Stimulated activated CD8-positive, alpha-beta memory T cell treated with anti-CD3 and anti-CD28 coated beads, Interleukin-4, amount 100 ng/mL, for 1 hour (primary cell): ENCODE measurements around the gene EIF6.
A peak's percentile ranks its signal among the peaks of the same experiment; 100 is the strongest.
"Not testable (repeated sequence)": the region's sequence is repeated elsewhere in the genome, so short reads cannot be mapped to it uniquely, and the experiment has no call there.

Experiments
- DNase-seq, 2 donors: peaks; one replicate each; pipeline ENCODE4 v3.0.0-alpha.2; 2020; ENCODE audit warnings: low read depth in 2 of 2, low spot score in 1 of 2

Gene EIF6

DNA sequence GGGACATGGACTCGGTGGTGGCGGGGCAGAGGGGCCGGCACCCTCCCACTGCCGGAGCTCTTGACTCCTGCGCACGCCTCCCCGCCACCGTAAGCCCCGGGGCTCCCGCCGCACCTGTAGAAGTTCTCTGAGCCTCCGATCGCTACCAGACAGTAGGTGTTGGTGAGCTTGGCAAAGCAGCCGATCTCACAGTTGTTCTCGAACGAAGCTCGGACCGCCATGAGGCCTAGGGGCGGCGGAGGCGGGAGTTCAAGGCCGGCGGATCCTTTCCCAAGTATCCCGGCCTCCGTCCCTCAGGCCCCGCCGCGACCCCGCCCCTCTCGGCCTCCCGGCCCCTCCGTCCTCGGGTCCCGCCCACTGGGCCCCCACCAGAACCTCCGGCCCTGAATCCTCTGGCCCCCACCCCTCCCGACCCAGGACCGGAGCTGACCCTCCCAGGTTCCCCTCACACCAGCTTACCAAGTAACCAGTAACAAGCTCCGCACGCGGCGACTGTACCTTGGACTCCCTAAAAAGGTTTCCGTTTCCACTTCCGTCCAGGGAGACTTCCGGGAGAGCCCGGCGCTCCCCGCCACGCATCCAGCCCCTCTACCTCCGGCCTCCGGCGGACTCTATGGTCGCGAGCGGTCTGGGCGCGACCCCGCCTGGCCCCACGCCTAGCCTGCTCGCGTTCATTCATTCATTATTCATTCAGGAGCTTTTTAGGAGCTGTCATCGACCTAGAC, at the start of gene EIF6:
Gene EIF6, minus strand, starts transcription at position 506 of the 725 bp plus-strand sequence. Its CDS starts 285 bp downstream, at position 221.
- peak; percentile 31 to 51 for DNase-seq

DNA sequence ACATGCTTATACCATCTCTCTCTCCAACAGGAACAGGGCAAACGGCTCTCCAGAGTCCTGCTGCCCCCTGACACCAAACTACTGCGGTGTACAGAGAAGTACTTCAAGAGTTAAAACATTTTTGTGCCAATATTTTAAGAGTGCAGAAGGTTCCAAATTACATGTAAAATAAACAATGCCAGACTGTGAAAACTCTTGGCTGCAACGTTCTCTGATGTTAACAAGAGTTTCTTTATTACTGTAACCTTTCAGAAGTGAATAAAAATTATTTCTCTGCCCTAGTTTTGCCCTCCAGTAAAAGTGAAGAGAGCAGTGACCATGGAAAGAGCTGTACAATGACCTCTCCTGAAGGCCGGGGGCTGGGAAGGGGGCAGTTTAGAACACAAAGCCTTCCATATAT, 49.0 kb upstream of the EIF6 start:
- no peak for DNase-seq

DNA sequence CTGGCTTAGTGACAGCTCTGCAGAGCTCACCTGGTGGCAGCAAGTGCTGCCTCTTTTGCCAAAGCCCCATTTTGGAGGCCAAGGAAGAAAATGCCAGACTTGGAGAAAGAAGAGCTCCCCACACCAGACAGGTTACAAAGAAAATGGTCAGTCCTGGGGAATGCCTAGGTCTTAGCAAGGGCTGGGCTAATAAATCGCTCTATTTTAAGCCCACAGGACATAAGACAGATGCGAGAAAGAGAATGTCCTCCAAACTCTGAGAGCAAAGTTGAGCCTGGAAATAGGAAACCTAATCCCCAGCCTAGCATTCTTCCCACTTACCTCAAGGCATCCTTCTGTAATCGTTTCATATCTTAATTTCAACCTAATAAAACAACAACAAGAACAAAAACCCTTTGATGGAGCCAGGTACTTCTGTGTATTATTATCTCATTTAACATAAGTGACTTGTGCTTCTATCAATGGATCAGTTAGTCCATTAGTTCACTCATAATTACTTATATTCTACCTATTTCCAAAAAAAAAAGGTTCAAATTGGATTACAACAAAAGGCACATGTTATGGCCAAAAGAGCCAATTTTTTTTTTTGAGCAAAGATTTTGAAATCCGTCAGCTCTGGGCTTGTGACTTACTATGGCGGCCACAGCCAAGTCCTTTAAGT, 48.1 kb upstream of the EIF6 start:
- DNase-seq, result no peak

DNA sequence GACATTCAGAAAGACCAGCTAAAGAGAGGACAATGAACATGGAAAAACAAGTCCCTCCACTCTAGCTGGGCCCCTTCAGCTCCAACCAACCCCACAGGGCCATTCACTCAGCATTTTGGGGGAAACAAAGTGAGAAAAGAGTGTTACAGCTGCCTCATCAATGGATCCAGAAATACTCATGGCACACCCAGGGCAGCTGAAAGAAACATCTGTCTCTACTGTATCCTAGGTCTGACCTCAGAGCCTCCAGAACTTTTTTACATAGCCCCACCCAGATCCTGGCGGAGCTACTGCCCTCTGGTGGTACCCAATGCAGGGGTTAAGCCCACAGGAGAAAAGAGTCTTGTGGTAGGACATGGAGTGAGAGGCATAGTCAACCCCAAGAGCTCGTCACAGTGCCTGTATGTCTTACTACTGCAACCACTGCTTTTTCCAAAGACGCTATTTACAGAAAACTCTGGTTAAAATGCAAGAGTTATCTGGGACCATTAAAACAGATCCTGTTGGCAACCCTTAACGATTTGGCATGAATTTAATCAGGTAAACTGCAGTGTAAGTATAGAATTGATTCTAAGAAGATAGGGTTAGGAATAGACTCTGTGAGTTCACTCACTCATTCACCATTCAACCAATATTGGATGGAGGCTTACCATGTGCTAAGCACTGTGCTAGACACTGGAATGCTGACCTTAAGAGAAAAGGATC, 45.0 kb upstream of the EIF6 start:
- no peak for DNase-seq

DNA sequence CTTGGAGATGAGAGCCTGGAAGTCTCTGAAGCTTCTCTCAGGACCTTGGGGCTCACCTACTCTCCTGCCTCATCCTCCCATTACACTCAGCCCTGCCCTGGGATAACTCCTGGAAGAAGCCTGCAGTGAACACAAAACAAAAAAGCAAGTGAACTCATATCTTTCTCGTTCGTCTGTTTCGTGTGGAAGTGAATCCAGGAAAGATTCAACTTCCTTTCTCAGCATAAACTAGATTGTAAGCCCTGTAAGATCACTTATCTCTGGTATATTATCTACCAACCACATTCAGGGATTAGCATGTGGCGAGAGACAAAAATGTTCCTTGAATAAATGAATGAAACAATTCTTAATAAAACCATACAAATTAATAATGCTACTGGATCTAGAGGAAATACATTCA, 44.1 kb upstream of the EIF6 start:
- DNase-seq, result no peak

DNA sequence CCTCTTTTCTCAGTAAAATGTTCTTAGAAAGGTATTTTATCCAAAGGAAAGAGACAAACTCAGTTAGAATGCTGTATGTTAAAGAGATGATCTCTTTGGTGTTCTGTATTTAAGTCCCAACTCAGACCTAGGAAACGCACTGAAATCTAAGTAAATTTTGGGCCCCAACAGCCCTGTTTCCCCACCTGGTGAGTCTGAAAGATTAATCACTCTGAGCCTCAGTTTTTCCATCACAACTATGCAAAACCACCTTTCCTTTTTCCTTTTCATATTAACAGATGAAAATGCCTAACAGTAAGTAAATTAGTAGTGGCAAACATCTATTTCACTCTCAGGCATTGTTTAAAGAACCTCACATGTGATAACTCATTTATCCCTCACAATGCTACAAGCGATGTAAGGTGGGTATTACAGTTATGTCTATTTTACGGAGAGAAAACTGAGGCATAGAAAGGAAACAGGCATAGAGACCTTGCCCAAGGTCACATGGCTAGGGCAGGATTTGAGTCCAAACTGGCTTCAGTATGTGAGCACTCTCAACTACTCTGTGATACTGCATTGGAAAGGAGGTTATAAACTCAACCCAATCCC, 43.6 kb upstream of the EIF6 start:
- DNase-seq, result no peak

DNA sequence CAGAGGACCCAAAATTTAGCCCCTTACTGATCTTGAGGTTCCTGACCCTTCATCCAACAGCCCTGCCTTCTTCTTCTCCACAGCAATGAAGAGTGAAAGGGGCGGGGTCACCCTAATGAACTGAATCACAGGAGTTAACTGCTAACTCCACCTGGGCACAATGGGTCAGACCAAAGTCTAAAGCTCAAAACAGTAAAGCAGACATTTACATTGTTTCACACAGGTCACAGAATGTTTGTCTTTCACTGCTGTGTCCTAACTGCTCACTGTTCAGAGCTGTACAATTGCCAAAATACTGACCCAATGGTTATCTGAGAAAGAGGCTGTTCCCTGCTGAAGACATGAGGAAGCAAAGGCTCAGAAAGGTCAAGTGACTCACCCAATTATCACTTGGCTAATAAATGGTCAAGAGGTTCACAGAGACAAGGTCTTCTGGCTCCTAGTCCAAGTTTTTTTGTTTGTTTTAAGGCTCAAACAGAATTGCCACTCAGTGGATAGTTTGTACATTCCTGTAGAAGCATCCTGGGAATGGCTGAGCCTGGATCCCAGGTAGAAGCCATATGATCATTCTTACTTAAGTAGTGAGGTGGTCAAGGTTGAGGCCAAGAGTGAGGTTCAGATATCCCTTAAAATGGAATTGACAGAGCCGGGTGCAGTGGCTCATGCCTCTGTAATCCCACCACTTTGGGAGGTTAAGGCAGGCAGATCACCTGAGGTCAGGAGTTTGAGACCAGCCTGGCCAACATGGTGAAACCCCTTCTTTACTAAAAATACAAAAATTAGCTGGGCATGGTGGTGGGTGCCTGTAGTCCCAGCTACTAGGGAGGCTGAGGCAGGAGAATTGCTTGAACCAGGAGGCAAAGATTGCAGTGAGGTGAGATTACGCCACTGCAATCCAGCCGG, 42.8 kb upstream of the EIF6 start:
- no peak for DNase-seq

DNA sequence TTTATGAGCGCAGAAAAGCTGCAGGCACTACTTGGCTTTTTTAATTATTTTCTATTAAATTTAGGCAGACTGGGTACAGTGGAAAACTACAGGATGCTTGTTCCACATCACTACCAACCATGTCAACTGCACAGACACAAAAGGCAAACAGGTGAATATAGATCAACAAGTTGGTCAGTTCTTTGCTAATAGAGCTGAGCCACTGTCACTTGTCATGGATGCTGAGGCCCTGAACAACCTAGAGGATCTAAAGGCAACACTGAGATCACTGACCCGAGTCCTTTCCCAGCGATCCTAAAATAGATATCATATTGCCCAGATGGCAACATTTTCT, 42.1 kb upstream of the EIF6 start:
- no peak for DNase-seq

DNA sequence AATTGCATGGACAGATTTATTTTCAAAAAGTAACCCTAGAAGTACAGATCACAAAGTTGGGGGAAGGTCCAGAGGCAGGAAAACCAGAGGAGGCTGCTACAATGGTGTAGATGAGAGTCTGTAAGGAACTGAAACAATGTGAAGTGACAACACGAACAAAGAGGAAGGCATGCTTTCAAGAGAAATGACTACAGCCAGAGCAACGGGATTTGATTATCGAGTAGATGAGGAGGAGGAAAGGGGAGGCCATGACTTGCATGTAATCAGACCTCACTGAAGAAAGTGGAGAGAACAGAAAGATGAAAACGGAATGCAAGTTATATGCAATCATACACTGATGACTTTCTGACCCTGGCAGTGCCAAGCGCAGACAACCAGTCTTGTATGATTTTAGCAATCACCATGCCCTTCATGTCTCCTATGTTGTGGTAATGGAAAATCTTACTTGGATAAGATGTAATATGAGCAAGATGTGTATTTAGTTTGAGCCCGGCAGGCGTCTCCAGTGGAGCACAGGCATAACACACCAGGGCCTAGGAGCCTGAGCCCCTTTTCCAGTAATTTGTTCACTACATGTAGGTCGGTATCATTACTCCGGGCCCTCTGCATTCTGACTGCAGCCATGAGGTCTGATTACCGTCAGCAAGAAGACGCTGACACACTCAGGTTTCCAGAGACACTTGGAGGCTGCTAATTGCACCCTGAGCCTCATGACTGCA, 41.6 kb upstream of the EIF6 start:
- no peak for DNase-seq

DNA sequence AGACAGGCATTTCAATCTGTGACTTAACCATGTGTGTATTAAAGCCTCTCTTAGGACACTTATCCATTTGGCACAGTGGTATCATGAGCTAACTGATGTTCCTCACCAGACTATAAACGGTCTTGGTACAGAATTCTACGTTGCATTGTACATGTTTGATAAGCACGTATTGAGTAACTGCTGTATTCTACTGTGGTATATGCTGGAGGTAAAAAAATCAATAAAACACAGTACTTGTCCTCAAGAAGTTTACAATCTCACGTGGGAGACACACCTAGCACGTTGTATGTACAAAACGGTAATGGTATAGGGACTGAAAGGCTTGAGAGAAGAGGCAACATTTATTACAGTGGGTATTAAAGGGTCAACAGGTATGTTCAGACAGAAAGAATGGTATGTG, 40.8 kb upstream of the EIF6 start:
- no peak for DNase-seq

DNA sequence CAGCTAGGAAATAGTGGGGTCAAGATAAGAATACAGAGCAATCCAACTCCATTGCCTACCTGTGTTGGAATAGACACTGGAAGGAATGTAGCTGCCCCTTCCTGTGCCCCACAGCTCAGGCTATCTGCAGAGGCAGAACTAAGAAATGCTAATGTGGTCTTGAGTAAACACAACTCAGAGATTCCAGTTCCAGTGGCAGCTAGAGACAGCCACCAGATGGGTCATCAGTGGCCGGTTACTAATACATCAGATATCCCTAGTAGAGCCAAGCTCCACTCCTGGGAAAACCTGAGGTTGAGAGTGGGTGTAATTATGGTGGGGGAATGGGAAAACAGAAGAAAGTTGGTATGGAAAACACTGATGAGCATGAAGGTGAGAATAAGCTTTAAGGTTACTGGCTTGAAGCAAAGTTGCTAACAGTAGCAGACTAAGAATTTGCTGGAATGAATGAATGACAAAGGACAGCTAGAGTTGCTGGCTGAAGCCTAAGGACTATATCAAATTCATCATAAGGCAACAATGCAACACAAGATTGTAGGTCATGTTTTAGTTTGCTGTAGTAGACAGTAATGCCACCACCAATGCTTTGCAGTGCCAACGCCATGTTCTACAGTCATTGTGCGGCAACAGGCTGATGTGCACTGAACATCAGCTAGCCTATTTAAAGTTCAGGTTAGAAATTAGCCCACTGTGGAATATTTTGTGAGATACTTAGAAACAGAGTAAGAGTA, 36.0 kb upstream of the EIF6 start:
- DNase-seq, result no peak

DNA sequence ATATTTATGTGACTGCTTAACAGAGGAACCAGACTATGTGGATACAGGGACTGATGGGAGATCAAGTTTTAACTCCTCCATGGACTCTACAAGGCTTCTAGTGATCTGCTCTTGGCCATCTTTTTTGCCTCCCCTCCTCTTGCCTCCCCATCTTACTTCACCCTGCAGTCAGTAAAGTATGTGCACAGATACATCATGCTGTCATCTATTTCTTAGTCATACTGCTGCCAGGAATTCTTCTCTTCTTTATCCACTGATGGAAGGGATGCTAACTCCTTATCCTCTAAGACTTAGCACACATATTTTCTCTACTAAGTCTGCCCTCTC, 35.3 kb upstream of the EIF6 start:
- no peak for DNase-seq

DNA sequence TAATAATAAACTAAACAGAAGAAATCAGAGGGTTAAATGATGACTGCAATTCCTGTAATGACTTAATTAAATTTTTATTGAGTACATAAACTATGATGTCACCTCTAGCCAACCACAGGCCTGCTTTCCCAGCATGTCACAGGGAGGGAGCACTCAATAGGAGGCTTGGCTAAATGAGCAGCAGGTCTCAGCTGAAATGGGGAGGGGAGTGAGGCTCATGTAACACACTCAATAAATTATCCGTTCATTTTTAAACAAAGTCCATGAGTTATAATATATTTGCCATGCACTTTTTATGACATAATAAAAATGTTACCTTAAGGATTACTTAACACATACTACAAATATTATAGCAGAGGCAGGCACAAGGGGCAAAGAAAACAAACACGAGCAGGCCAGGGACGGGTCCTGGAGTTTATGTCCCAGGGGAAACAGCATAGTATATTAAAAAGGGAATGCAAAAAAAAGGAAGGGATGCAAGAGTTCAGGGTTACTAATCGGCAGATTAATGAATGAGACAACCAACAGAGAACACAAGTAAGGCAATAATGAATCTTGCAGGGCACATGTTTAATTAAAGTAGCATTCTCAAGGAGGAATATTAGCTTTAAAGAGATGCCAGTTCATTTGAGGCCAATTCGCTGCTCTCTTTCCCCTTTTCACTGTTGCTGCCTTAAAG, 34.8 kb upstream of the EIF6 start:
- DNase-seq, result no peak

DNA sequence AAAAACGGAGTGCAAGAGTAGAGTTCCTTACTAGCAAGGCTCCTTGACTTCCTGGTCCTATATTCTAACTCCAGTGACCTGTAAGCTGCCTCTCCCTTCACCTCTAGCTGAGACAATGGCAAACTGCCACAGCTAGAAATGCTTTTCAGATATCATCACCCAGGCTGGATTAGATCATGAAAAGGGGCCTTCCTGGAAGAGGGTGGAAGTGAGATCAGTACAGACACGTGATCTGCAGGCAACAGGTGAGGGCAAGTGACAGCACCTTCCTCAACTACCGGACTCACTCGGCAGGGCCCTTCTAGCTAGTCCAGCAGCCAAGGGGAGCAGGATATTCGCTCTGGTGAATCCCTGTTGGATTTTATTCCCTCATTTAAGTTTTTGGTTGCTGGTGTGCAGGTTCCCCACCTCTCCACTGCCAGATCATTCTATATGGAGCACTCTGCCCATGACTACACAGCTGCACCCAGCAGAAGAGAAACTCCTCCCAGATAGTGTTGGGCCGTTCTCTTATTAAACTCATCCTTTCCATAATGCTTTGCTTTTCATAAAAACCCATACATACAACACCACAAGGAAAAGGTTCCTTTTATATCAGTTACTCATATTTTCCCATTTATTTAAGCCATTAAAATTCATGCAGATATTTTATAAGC, 34.1 kb upstream of the EIF6 start:
- no peak for DNase-seq

DNA sequence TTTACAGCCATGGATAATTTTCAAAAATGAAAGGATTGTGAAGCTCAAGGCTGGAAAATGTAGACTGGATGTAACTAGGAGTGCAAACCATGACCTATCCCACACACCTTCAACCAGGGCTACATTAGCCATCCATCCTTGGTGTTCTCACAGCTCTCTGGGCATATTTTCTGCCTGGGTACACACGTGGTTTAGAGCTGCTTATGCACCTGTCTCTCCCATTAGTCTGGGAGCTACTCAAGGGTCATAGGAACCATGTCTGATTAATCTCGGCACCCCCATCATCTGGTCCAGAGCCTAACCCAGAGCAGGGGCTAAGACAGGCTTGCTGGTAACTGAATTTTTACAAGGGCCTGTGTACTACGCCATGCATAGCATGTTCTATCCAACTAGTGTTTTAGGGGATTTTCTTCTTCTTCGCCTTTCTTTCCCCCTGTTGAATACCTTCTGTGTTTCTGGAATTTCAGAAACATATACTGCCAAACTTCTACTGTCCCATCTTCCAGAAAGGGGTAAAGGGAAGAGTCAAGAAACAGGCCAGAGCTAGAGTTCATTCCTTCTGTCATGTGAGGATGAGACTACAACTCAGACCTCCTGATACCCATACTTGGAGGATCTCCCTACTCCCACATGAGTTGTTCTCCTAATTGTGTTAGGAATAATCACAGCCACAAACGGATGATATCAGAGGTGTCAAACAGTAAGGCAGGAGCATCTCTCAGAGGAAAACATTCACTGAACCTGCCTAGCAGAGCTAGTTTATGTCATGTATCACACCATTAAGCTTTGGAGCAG, 33.0 kb upstream of the EIF6 start:
- DNase-seq, result no peak

DNA sequence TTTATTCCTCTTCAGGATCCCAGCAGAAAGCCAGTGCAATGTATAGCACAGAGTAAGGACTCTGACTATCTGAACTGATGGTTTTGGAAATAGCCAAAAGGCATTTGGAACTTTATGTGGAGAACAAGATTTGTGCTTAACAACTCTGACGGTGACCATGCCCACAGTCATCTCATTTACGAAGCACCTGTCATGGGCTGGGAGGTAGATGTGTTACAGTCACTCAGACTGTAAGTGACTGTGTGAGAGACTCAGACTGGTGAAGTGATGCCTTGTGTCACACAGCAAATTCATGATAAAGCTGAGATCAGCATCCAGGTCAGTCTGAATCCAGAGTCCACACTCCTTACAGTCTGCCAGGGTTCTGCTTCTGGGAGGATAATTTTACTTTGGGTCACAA, 31.5 kb upstream of the EIF6 start:
- DNase-seq, result no peak

DNA sequence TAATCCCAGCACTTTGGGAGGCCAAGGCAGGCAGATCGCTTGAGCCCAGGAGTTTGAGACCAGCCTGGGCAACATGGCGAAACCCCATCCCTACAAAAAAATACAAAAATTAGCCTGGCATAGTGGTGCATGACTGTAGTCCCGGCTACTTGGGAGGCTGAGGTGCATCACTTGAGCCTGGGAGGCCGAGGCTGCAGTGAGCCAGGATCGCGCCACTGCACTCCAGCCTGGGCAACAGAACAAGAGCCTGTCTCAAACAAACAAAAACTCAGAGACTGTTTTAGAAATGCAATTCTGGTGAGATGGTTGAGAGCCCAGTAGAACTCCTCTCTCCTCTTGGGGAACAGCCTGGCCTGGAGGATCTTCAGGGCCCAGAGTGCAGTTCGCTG, 31.1 kb upstream of the EIF6 start:
- not testable (repeated sequence) for DNase-seq
